Caco-2 (cell line): ENCODE data around the gene USP9X. TPM values are rescaled to one million over a fixed set of nuclear protein-coding genes. Genes with fewer than 3 reads are reported as not detected.
"Not testable (repeated sequence)": the region's sequence is repeated elsewhere in the genome, so short reads cannot be mapped to it uniquely, and the experiment has no call there.

Source experiments
- BruUV-seq: library from RNA; stranded (reverse); fragments of 400-500 nt; replicated peaks from 2 replicates; lab custom pipeline; 2021; lab: Mats Ljungman, UMichigan
- CTCF ChIA-PET: fragments of 300-600 bp; sonication (Branson Sonifier 250); formaldehyde crosslinking; loops from one replicate; lab custom pipeline; 2022; ENCODE audit warnings: antibody characterized with exemption; lab: Charles Lee
- POLR2A ChIA-PET: fragments of 300-600 bp; sonication (Branson Sonifier 250); formaldehyde crosslinking; loops from one replicate; lab custom pipeline; 2022; ENCODE audit warnings: antibody characterized with exemption; lab: Charles Lee
- DNase-seq, 2 experiments: peaks; one replicate each; pipeline versions ENCODE4 v3.0.0 to v3.0.0-alpha.2; 2020 to 2022
- H3K27me3 ChIP-seq: replicated peaks from 2 replicates; pipeline ENCODE4 v1.6.0; 2011; ENCODE audit warnings: low read length; ENCODE audit not compliant: control insufficient read depth, insufficient read depth
- H3K36me3 ChIP-seq: 2 replicates; pipeline ENCODE4 v1.5.1; 2011; ENCODE audit warnings: low read length; ENCODE audit not compliant: control insufficient read depth, insufficient read depth
- H3K4me1 ChIP-seq: fragments of 250-450 bp; sonication (Bioruptor Pico); 2 replicates; pipeline ENCODE4 v1.5.1; 2020; ENCODE audit warnings: mild to moderate bottlenecking
- H3K4me3 ChIP-seq: 2 replicates; pipeline ENCODE4 v1.5.1; 2011; ENCODE audit warnings: low read depth, mild to moderate bottlenecking, control low read depth, low read length
- H3K9me3 ChIP-seq: fragments of 250-450 bp; sonication (Bioruptor Pico); 2 replicates; pipeline ENCODE4 v1.5.1; 2020; ENCODE audit warnings: mild to moderate bottlenecking, moderate library complexity
- H3K27ac Mint-ChIP-seq: one replicate; pipeline ENCODE4 v1.8.0; 2022; ENCODE audit warnings: mixed read lengths; ENCODE audit not compliant: unreplicated experiment
- H3K27me3 Mint-ChIP-seq: one replicate; pipeline ENCODE4 v1.8.0; 2022; ENCODE audit warnings: mixed read lengths; ENCODE audit not compliant: insufficient read depth, unreplicated experiment
- H3K36me3 Mint-ChIP-seq: one replicate; pipeline ENCODE4 v1.8.0; 2022; ENCODE audit warnings: mild to moderate bottlenecking, mixed read lengths; ENCODE audit not compliant: insufficient read depth, unreplicated experiment
- H3K4me1 Mint-ChIP-seq: one replicate; pipeline ENCODE4 v1.8.0; 2022; ENCODE audit warnings: low read depth, mixed read lengths; ENCODE audit not compliant: unreplicated experiment
- H3K4me3 Mint-ChIP-seq: one replicate; pipeline ENCODE4 v1.8.0; 2022; ENCODE audit warnings: mild to moderate bottlenecking, moderate library complexity, mixed read lengths; ENCODE audit not compliant: unreplicated experiment
- H3K9me3 Mint-ChIP-seq: one replicate; pipeline ENCODE4 v1.8.0; 2022; ENCODE audit warnings: mixed read lengths; ENCODE audit not compliant: unreplicated experiment
- intact Hi-C: fragments of 100-400 bp; cut with micrococcal nuclease; formaldehyde crosslinking; loops from one replicate; pipeline ENCODE4 v1.10.0; 2022; ENCODE audit not compliant: unreplicated experiment
- total RNA-seq: library from RNA; stranded (reverse); gene quantifications from 2 replicates; pipeline ENCODE4 v1.2.3, GENCODE V29; 2022
- TF ChIP-seq, protein P1 (sequence below), 2 experiments: fragments of 200-600 bp in 1 of 2; IDR thresholded peaks; 1 replicate in 1 of 2; 2 replicates in 1 of 2; pipeline versions ENCODE4 v1.5.1 to v1.8.0; 2011 to 2022; ENCODE audit warnings: antibody characterized with exemption in 1 of 2, control low read depth in 1 of 2, inconsistent platforms in 1 of 2, low read depth in 1 of 2, low read length in 1 of 2, mild to moderate bottlenecking in 1 of 2, moderate library complexity in 1 of 2; ENCODE audit not compliant: insufficient read depth in 1 of 2, severe bottlenecking in 1 of 2, unreplicated experiment in 1 of 2

USP9X gene
- total RNA-seq, 1 experiment from 2014 or later, result 73.7 TPM

DNA sequence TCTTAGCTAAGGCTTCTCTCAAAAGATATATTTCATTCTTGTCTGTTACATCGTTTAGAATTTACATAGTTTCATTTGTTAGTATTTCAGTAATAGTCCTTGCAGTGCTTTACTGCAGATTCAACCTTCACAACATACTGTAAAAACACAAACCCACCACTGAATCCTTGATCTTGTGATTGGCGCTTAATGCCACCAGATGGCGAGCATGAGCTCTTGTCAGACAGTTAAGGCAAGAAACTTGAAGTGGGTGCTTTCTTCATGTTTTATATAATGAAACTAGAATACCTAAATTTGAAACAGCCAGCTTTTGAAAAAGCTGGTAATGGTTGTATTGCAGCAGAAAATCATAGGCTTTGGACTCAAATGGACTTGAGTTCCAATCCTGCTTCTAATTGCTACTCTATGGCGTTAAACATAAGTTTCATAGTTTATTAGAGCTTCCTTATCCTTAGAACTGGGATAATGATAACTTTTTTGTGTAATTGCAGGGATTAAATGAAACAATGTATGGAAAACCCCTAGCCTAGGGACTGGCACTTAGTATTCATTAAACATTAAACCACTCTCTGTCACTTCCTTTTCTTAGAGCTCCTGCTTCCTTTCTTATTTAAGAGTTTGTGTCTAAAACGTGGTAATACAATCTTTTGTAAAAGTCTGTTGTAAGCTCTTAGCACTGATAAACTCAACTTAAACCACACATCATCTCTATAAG, 95.1 kb downstream of the USP9X start:
- H3K27ac Mint-ChIP-seq, result no peak overlapping the region

DNA sequence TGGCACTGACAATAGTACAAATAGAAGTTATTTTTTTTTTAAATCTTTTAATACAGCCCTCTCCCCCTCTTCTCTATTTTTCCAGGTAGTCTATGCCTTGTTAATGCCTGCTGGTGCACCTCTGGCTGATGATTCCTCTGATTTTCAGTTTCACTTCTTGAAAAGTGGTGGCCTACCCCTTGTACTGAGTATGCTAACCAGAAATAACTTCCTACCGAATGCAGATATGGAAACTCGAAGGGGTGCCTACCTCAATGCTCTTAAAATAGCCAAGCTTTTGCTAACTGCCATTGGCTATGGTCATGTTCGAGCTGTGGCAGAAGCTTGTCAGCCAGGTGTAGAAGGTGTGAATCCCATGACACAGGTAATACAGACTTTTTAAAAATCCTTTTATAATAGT, 99.1 kb downstream of the USP9X start:
- no peaks in the 10 kb centered on the region for H3K9me3 ChIP-seq
- CTCF ChIA-PET, result no interaction called here
- no peaks in the 10 kb centered on the region for H3K36me3 ChIP-seq
- no peaks in the 10 kb centered on the region for H3K27me3 Mint-ChIP-seq
- POLR2A ChIA-PET, result no interaction called here
- no peaks in the 10 kb centered on the region for H3K4me1 ChIP-seq
- intact Hi-C loops, result no loop called here
- H3K4me1 Mint-ChIP-seq, result no peaks in the 10 kb centered on the region
- TF ChIP-seq, protein P1, sequence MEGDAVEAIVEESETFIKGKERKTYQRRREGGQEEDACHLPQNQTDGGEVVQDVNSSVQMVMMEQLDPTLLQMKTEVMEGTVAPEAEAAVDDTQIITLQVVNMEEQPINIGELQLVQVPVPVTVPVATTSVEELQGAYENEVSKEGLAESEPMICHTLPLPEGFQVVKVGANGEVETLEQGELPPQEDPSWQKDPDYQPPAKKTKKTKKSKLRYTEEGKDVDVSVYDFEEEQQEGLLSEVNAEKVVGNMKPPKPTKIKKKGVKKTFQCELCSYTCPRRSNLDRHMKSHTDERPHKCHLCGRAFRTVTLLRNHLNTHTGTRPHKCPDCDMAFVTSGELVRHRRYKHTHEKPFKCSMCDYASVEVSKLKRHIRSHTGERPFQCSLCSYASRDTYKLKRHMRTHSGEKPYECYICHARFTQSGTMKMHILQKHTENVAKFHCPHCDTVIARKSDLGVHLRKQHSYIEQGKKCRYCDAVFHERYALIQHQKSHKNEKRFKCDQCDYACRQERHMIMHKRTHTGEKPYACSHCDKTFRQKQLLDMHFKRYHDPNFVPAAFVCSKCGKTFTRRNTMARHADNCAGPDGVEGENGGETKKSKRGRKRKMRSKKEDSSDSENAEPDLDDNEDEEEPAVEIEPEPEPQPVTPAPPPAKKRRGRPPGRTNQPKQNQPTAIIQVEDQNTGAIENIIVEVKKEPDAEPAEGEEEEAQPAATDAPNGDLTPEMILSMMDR (IDR thresholded peaks at IDR 0.05; ENCODE audit: insufficient read depth in 1 of 2, low read depth in 1 of 2, low read length in 1 of 2, severe bottlenecking in 1 of 2, unreplicated experiment in 1 of 2), result no peak
- H3K4me3 ChIP-seq, result no peak overlapping the region
- H3K27me3 ChIP-seq, result no peaks in the 10 kb centered on the region
- H3K9me3 Mint-ChIP-seq, result no peaks in the 10 kb centered on the region
- DNase-seq, result no peak
- H3K36me3 Mint-ChIP-seq, result peaks cover 43% of the 10 kb centered on the region
- BruUV-seq, result no TSS peak
- no peak overlapping the region for H3K4me3 Mint-ChIP-seq
- no peak overlapping the region for H3K27ac Mint-ChIP-seq

More for the DNA sequence above, 95.1 kb downstream of the USP9X start:
- H3K9me3 ChIP-seq, result no peaks in the 10 kb centered on the region
- Mint-ChIP-seq H3K36me3 (peaks cover 45% of the 10 kb centered on the region), H3K4me3 (no peak overlapping the region), H3K4me1 (no peaks in the 10 kb centered on the region), H3K27me3 (no peaks in the 10 kb centered on the region), H3K9me3 (no peaks in the 10 kb centered on the region)
- no peaks in the 10 kb centered on the region for H3K4me1 ChIP-seq
- DNase-seq, result peak; percentile 38 to 39
- H3K36me3 ChIP-seq, result no peaks in the 10 kb centered on the region
- ChIA-PET CTCF (interaction anchor here (0.6 kb wide), 3 partner anchors 53 to 539 kb away, joined by 3 to 5 read pairs (median 3); no protein-coding TSS in a partner anchor), POLR2A (interaction anchor here (0.6 kb wide), 1 partner anchor 26 kb away, joined by 3 read pairs; no protein-coding TSS in a partner anchor)
- H3K4me3 ChIP-seq, result no peak overlapping the region
- BruUV-seq, result no TSS peak
- intact Hi-C loops, result loop anchor here (1.0 kb wide), 1 partner anchor 73 kb away; no protein-coding TSS in a partner anchor
- no peaks in the 10 kb centered on the region for H3K27me3 ChIP-seq
- TF ChIP-seq, protein P1 (IDR thresholded peaks at IDR 0.05; ENCODE audit: insufficient read depth in 1 of 2, low read depth in 1 of 2, low read length in 1 of 2, severe bottlenecking in 1 of 2, unreplicated experiment in 1 of 2), result peak; percentile 28 to 59

DNA sequence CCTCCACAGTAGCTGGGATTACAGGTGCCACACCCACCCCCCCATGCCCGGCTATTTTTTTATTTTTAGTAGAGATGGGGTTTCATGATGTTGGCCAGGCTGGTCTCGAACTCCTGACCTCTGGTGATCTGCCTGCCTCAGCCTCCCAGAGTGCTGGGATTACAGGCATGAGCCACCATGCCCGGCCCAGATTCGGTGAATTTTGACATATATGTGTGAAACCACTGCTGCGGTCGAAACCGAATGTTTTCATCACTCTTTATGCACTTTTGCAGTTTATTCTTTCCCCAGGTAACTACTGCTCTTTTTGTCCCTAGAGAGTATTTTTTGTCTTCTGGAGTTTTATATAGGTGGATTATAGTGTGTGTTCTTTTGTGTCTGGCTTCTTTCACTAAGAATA, 101.7 kb downstream of the USP9X start:
- H3K4me3 Mint-ChIP-seq, H3K36me3 ChIP-seq, H3K9me3 ChIP-seq, H3K4me1 ChIP-seq, DNase-seq, CTCF ChIA-PET, H3K4me1 Mint-ChIP-seq, H3K4me3 ChIP-seq, H3K9me3 Mint-ChIP-seq, H3K27me3 Mint-ChIP-seq, H3K27ac Mint-ChIP-seq, intact Hi-C loops, POLR2A ChIA-PET, BruUV-seq, H3K27me3 ChIP-seq: not testable (repeated sequence)
- H3K36me3 Mint-ChIP-seq, result peaks cover 39% of the 10 kb centered on the region
